Measurements from ENCODE around the gene EPHB1.
"Not testable (repeated sequence)": the region's sequence is repeated elsewhere in the genome, so short reads cannot be mapped to it uniquely, and the experiment has no call there.

The EPHB1 gene

DNA sequence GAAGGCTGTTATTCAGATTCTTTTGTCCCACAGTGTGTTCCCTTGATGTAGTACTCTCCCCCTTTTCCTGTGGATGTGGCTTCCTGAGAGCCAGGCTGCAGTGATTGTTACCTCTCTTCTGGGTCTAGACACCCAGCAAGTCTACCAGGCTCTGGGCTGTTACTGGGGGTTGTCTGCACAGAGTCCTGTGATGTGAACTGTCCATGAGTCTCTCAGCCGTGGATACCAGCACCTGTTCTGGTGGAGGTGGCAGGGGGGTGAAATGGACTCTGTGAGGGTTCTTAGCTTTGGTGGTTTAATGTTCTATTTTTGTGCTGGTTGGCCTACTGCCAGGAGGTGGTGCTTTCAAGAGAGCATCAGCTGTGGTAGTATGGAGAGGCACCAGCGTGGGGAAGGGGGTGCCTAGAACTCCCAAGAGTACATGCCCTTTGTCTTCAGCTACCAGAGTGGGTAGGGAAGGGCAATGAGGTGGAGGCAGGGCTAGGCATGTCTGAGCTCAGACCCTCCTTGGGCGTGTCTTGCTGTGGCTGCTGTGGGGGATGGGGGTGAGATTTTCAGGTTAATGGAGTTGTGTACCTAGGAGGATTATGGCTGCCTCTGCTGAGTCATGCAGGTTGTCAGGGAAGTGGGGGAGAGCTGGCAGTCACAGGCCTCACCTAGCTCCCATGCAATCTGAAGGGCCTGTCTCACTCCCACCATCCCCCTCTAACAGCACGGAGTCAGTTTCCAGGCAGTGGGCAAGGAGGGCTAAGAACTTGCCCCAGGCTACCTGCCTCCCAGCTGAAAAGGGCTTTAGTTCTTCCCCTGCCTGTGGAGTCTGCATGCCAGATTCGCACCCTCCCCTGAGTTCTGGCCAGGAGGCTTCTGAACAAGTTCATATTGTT lies 272.0 kb downstream of the EPHB1 start:
- H3K9me3 ChIP-seq (ENCODE audit: low read length); H3K27me3 ChIP-seq (ENCODE audit: control insufficient read depth in 1 of 2, insufficient read depth in 2 of 2, low read length in 2 of 2); H3K36me3 ChIP-seq (ENCODE audit: insufficient read depth, low read length); H3K9ac ChIP-seq (ENCODE audit: low read length); H3K27ac ChIP-seq (ENCODE audit: low read depth, low read length); H3K4me3 ChIP-seq (ENCODE audit: low read depth in 1 of 2, low read length in 2 of 2); H3K4me1 ChIP-seq (ENCODE audit: insufficient read depth, low read length): not testable (repeated sequence)

DNA sequence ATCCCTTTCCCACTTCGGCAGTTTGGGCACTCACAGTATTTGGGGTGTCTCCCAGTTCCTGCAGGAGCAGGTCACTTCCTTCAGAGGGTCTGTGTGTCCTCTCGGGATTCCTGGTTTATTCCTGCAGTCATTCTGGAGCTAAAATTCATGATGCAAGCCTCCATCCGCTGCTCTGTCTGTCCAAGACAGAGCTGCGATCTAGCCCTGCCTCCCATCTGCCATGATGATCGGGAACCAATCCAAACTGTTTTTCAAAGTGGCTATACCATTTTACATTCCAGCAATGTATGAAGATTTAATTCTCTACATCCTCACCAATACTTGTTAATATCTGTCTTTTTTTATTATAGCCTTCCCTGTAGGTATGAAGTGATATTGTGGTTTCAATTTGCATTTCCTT lies 273.0 kb downstream of the EPHB1 start:
- Histone ChIP-seq H3K9ac (ENCODE audit: low read length) (no peak overlapping the region), H3K4me3 (ENCODE audit: low read depth in 1 of 2, low read length in 2 of 2) (no peak overlapping the region), H3K27ac (ENCODE audit: low read depth, low read length) (no peak overlapping the region), H3K9me3 (ENCODE audit: low read length) (no peaks in the 10 kb centered on the region), H3K27me3 (ENCODE audit: control insufficient read depth in 1 of 2, insufficient read depth in 2 of 2, low read length in 2 of 2) (no peaks in the 10 kb centered on the region), H3K36me3 (ENCODE audit: insufficient read depth, low read length) (no peaks in the 10 kb centered on the region), H3K4me1 (ENCODE audit: insufficient read depth, low read length) (no peaks in the 10 kb centered on the region)

DNA sequence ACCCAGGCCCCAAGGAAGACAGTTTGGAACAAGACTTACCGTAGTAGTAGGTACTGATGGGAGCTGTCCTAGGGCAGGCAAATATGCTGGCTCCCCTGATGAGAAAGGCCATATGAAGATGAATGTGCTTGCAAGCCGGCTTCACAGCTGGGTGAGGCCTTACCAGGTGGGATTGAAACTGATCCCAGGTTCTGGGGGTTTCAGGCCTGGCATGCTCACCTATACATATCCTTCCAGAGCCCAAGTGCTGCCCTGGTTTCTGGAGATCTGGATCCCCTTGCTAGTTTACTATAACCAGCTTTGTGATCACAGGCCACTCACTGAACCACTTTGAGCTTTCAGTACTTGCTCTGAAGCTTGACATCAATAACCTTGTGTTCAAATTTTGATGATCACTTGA lies 274.3 kb downstream of the EPHB1 start:
- Histone ChIP-seq H3K27me3 (ENCODE audit: control insufficient read depth in 1 of 2, insufficient read depth in 2 of 2, low read length in 2 of 2) (no peaks in the 10 kb centered on the region), H3K9ac (ENCODE audit: low read length) (no peak overlapping the region), H3K4me3 (ENCODE audit: low read depth in 1 of 2, low read length in 2 of 2) (no peak overlapping the region), H3K36me3 (ENCODE audit: insufficient read depth, low read length) (no peaks in the 10 kb centered on the region), H3K27ac (ENCODE audit: low read depth, low read length) (no peak overlapping the region), H3K9me3 (ENCODE audit: low read length) (no peaks in the 10 kb centered on the region), H3K4me1 (ENCODE audit: insufficient read depth, low read length) (no peaks in the 10 kb centered on the region)

DNA sequence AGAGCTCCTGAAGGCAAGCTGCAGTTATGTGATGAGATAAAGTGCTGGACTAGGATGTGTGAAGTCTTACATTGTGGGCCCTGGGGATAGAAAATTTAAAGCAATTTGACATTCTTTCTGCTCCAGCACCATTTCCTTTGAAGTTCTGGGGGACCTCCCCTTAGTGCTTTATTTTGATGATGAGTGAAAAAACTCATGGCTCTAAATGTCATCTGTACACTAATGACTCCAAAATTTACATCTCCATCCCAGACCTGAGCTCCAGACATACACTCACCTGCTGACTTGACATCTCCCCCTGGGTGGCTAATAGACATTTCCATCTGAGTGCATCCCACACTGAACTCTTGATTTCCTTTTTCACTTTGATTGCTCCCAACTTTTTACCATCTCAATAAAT lies 276.4 kb downstream of the EPHB1 start:
- H3K9ac ChIP-seq (ENCODE audit: low read length): no peak overlapping the region
- no peaks in the 10 kb centered on the region for H3K9me3 ChIP-seq (ENCODE audit: low read length)
- no peak overlapping the region for H3K4me3 ChIP-seq (ENCODE audit: low read depth in 1 of 2, low read length in 2 of 2)
- no peaks in the 10 kb centered on the region for H3K36me3 ChIP-seq (ENCODE audit: insufficient read depth, low read length)
- H3K27ac ChIP-seq (ENCODE audit: low read depth, low read length): no peak overlapping the region
- no peaks in the 10 kb centered on the region for H3K4me1 ChIP-seq (ENCODE audit: insufficient read depth, low read length)
- no peaks in the 10 kb centered on the region for H3K27me3 ChIP-seq (ENCODE audit: control insufficient read depth in 1 of 2, insufficient read depth in 2 of 2, low read length in 2 of 2)

DNA sequence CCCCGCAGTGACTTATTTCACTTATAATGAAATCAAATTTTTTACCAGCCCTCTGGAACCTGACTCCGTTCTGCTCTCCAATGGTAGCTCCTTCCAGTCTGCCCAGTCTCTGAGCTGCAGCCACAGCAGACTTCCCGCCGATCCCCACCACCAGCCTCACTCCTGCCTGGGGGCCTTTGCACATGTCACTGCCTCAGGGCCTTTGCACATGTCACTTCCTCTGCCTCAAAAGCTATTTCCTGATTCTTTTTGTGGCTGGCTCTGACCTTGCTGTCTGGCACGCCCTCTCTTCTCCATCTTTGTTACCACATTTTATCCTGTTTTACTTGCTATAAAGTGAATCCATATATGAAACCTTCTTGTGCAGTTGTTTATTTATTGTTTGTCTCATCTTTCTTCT lies 277.4 kb downstream of the EPHB1 start:
- H3K9ac ChIP-seq (ENCODE audit: low read length): no peak overlapping the region
- no peak overlapping the region for H3K4me3 ChIP-seq (ENCODE audit: low read depth in 1 of 2, low read length in 2 of 2)
- H3K9me3 ChIP-seq (ENCODE audit: low read length): no peaks in the 10 kb centered on the region
- no peaks in the 10 kb centered on the region for H3K4me1 ChIP-seq (ENCODE audit: insufficient read depth, low read length)
- no peaks in the 10 kb centered on the region for H3K27me3 ChIP-seq (ENCODE audit: control insufficient read depth in 1 of 2, insufficient read depth in 2 of 2, low read length in 2 of 2)
- H3K27ac ChIP-seq (ENCODE audit: low read depth, low read length): no peak overlapping the region
- no peaks in the 10 kb centered on the region for H3K36me3 ChIP-seq (ENCODE audit: insufficient read depth, low read length)

DNA sequence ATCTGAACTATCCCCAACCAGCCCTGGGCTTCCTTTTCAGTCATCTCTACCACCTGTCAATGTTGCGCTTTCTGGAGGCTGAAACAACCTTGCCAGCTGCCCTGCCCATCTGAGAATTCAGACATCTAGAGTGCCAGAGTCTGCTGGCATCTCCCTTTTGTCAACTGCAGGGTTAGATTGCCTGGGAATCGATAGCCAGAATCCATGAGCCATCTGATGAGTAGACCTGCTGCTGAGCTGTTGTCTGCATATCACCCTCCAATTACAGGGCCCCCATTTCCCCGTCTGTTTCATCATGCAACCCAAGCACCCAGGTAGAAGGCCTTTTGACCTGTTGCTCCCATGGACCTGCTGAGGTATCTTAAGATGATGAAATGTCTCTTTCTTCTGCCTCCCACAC lies 280.1 kb downstream of the EPHB1 start:
- no peak overlapping the region for H3K27ac ChIP-seq (ENCODE audit: low read depth, low read length)
- no peaks in the 10 kb centered on the region for H3K4me1 ChIP-seq (ENCODE audit: insufficient read depth, low read length)
- H3K4me3 ChIP-seq (ENCODE audit: low read depth in 1 of 2, low read length in 2 of 2): no peak overlapping the region
- no peak overlapping the region for H3K9ac ChIP-seq (ENCODE audit: low read length)
- no peaks in the 10 kb centered on the region for H3K27me3 ChIP-seq (ENCODE audit: control insufficient read depth in 1 of 2, insufficient read depth in 2 of 2, low read length in 2 of 2)
- no peaks in the 10 kb centered on the region for H3K9me3 ChIP-seq (ENCODE audit: low read length)
- no peaks in the 10 kb centered on the region for H3K36me3 ChIP-seq (ENCODE audit: insufficient read depth, low read length)

DNA sequence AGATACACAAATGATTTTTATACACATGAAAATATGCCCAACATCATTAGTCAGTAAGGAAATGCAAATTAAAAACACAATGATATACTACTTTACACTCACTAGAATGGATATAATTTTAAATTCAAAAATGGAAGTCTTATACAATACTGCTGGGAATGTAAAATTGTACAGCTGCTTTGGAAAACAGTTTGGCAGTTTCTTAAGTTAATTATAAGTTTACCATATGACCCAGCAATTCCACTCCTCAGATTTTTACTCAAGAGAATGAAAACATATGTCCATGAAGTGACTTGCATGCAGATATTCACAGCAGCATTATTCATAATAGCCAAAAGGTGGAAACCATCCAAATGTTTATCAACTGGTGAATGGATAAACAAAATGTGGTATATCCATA lies 281.3 kb downstream of the EPHB1 start:
- H3K4me3 ChIP-seq (ENCODE audit: low read depth in 1 of 2, low read length in 2 of 2): no peak overlapping the region
- no peaks in the 10 kb centered on the region for H3K4me1 ChIP-seq (ENCODE audit: insufficient read depth, low read length)
- no peak overlapping the region for H3K9ac ChIP-seq (ENCODE audit: low read length)
- no peaks in the 10 kb centered on the region for H3K27me3 ChIP-seq (ENCODE audit: control insufficient read depth in 1 of 2, insufficient read depth in 2 of 2, low read length in 2 of 2)
- H3K27ac ChIP-seq (ENCODE audit: low read depth, low read length): no peak overlapping the region
- no peaks in the 10 kb centered on the region for H3K36me3 ChIP-seq (ENCODE audit: insufficient read depth, low read length)
- no peaks in the 10 kb centered on the region for H3K9me3 ChIP-seq (ENCODE audit: low read length)

DNA sequence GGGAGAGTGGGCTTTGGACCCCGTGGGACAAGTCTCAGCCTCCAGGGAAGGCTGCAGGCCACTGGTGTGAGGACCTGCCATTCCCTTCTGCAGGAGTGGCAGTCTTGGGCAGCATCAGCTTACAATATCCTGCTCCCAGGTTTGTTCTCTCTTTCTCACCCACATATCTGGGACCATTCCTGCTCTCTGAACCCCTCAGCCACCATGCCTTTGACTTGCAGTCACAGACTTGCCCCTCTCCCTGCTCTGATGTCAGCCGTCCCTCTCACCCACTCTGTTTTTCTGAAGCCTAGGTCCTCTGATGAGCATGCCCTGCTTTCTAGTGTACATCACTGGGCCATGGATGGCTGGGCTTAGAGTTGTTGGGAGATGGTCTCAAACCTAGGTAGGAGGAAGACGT lies 282.1 kb downstream of the EPHB1 start:
- Histone ChIP-seq H3K9me3 (ENCODE audit: low read length) (no peaks in the 10 kb centered on the region), H3K9ac (ENCODE audit: low read length) (no peak overlapping the region), H3K36me3 (ENCODE audit: insufficient read depth, low read length) (no peaks in the 10 kb centered on the region)

DNA sequence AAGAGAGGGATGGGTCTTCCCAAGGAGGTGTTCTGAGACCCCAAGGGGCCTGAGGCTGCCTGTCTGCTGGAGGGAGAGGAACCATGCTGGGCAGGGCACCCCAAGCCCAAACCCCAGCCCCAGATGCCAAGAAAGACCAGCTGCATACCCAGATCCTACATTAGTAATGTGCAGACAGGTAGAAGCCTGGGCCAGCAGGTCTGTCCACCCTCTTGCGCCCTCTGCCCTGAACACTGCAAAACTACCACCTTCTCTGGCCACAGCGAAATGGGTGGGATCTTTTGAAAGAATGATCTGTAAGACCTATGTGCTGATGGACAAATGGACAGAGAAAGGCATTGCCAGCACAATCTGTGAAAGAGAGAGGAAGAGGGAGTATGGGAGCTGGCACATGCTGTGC lies 283.2 kb downstream of the EPHB1 start:
- H3K27ac ChIP-seq (ENCODE audit: low read depth, low read length): no peak overlapping the region
- no peaks in the 10 kb centered on the region for H3K27me3 ChIP-seq (ENCODE audit: control insufficient read depth in 1 of 2, insufficient read depth in 2 of 2, low read length in 2 of 2)
- no peaks in the 10 kb centered on the region for H3K4me1 ChIP-seq (ENCODE audit: insufficient read depth, low read length)
- no peaks in the 10 kb centered on the region for H3K9me3 ChIP-seq (ENCODE audit: low read length)
- H3K9ac ChIP-seq (ENCODE audit: low read length): no peak overlapping the region
- no peak overlapping the region for H3K4me3 ChIP-seq (ENCODE audit: low read depth in 1 of 2, low read length in 2 of 2)
- H3K36me3 ChIP-seq (ENCODE audit: insufficient read depth, low read length): no peaks in the 10 kb centered on the region

More for the DNA sequence above, 282.1 kb downstream of the EPHB1 start:
- Histone ChIP-seq H3K27me3 (ENCODE audit: control insufficient read depth in 1 of 2, insufficient read depth in 2 of 2, low read length in 2 of 2) (no peaks in the 10 kb centered on the region), H3K4me3 (ENCODE audit: low read depth in 1 of 2, low read length in 2 of 2) (no peak overlapping the region), H3K27ac (ENCODE audit: low read depth, low read length) (no peak overlapping the region), H3K4me1 (ENCODE audit: insufficient read depth, low read length) (no peaks in the 10 kb centered on the region)

DNA sequence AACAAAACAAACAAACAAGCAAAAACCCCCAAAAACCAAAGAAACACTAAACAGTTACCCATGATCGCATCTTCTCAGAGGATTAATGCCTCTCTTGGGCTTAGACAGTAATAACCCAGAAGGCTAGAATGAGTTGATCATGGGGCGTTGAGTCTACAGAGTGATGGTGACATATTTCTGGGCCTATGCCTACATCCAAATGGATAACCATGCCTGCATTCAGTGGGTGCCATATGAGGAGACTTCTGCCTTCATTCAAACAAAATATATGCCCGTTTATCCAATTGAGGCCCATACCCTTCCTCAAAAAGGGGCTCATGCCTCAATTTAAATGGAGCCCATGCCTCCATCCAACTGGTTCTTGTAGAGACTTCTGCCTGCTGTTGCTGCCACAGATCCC lies 284.0 kb downstream of the EPHB1 start:
- Histone ChIP-seq H3K9me3 (ENCODE audit: low read length) (no peaks in the 10 kb centered on the region), H3K4me1 (ENCODE audit: insufficient read depth, low read length) (no peaks in the 10 kb centered on the region), H3K4me3 (ENCODE audit: low read depth in 1 of 2, low read length in 2 of 2) (no peak overlapping the region), H3K9ac (ENCODE audit: low read length) (no peak overlapping the region), H3K27me3 (ENCODE audit: control insufficient read depth in 1 of 2, insufficient read depth in 2 of 2, low read length in 2 of 2) (no peaks in the 10 kb centered on the region), H3K27ac (ENCODE audit: low read depth, low read length) (no peak overlapping the region), H3K36me3 (ENCODE audit: insufficient read depth, low read length) (no peaks in the 10 kb centered on the region)

DNA sequence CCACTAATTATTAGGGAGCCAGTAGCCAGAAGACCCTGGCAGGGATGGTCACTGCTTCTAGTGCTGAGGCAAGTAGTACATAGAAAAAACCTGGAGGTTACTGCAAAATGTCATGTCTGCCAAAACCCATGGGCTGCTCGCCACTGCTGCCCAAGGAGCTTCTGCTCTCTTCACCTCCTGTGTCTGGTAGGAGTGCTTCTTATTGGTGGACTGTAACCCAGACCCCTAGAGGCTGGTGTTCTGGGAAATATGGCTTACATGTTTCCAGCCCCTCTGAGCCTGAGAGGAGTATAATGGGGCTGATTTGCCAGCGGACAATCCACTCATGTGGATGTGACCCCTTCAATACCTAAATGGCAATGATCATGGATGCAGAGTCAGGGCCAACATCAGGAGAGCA lies 286.4 kb downstream of the EPHB1 start:
- Histone ChIP-seq H3K27ac (ENCODE audit: low read depth, low read length) (no peak overlapping the region), H3K27me3 (ENCODE audit: control insufficient read depth in 1 of 2, insufficient read depth in 2 of 2, low read length in 2 of 2) (no peaks in the 10 kb centered on the region), H3K4me3 (ENCODE audit: low read depth in 1 of 2, low read length in 2 of 2) (no peak overlapping the region), H3K9me3 (ENCODE audit: low read length) (no peaks in the 10 kb centered on the region), H3K4me1 (ENCODE audit: insufficient read depth, low read length) (no peaks in the 10 kb centered on the region), H3K36me3 (ENCODE audit: insufficient read depth, low read length) (no peaks in the 10 kb centered on the region), H3K9ac (ENCODE audit: low read length) (no peak overlapping the region)

DNA sequence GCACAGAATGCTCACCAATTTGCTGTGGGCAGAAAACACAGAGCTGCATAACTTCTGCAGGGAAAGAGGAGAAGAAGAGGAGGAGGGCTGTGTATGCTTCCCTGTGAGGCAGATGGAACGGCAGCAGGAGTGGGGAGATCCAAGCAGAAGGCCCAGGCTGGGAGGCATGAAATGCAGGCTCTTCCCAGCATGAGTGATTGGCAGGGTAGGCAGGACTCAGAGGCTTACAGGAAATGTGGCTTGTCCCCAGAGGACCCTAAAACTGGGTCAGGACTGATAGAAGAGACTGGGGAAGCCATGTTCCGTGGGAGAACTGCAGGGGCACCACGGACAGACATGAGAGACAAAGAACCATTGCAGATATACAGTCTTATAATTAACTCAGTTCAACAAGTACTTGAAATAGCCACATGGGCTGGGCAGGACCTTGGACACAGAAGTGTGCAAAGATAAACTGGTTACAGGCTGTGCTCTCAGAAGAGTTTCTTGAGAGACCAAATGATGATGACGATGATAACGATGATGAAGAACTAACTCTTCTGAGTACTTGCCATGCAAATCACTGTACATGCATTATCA lies 286.9 kb downstream of the EPHB1 start:
- Histone ChIP-seq H3K4me1 (ENCODE audit: insufficient read depth, low read length) (no peaks in the 10 kb centered on the region), H3K27ac (ENCODE audit: low read depth, low read length) (no peak overlapping the region), H3K36me3 (ENCODE audit: insufficient read depth, low read length) (no peaks in the 10 kb centered on the region), H3K4me3 (ENCODE audit: low read depth in 1 of 2, low read length in 2 of 2) (no peak overlapping the region), H3K9me3 (ENCODE audit: low read length) (no peaks in the 10 kb centered on the region), H3K27me3 (ENCODE audit: control insufficient read depth in 1 of 2, insufficient read depth in 2 of 2, low read length in 2 of 2) (no peaks in the 10 kb centered on the region), H3K9ac (ENCODE audit: low read length) (no peak overlapping the region)

All from muscle layer of colon (tissue), 2 donors.